Colonic mucosa (tissue), 4 donors: ENCODE measurements around the gene SCN1B. TPM values are rescaled to one million over a fixed set of nuclear protein-coding genes. Genes with fewer than 3 reads are reported as not detected.

Experiments
- DNase-seq: peaks from one replicate; pipeline ENCODE4 v3.0.0-alpha.2; 2020
- H3K27ac ChIP-seq: fragments of 200-600 bp; one replicate; pipeline ENCODE4 v1.8.0; 2021
- H3K27me3 ChIP-seq: fragments of 200-600 bp; one replicate; pipeline ENCODE4 v1.8.0; 2021
- H3K36me3 ChIP-seq: fragments of 200-600 bp; one replicate; pipeline ENCODE4 v1.8.0; 2021
- H3K4me1 ChIP-seq: fragments of 200-600 bp; one replicate; pipeline ENCODE4 v1.8.0; 2021; ENCODE audit warnings: mild to moderate bottlenecking
- H3K4me3 ChIP-seq: fragments of 200-600 bp; one replicate; pipeline ENCODE4 v1.8.0; 2021
- H3K9ac ChIP-seq, 2 donors: one replicate each; pipeline ENCODE4 v1.7.0; 2013; ENCODE audit warnings: control low read depth in 2 of 2, low read depth in 2 of 2, low read length in 2 of 2
- H3K9me3 ChIP-seq: fragments of 200-600 bp; one replicate; pipeline ENCODE4 v1.8.0; 2021
- intact Hi-C: fragments of 100-400 bp; cut with DNase I; formaldehyde crosslinking; loops from one replicate; pipeline ENCODE4 v1.14.1; 2022
- total RNA-seq, 2 donors: library from RNA; stranded (reverse); fragmentation: NEBNext Ultra II Directional in 1 of 2; extraction: Animal tissue kit (Norgen Biotek cat#: 25700) in 1 of 2; gene quantifications; one replicate each; pipeline ENCODE4 v1.2.1, GENCODE V29; 2021
- TF ChIP-seq, protein P1 (sequence below): fragments of 200-600 bp; IDR thresholded peaks from one replicate; pipeline ENCODE4 v1.8.0; 2022; ENCODE audit warnings: antibody characterized with exemption, mild to moderate bottlenecking
- donor health status: healthy.
- donor health status: DM: no; HTN: no; CAD: no.
- donor health status: DM: no; HTN: no; CAD: no.

SCN1B gene
- total RNA-seq, 2 donors from 2014 or later, result 1.8 to 2.1 TPM

- Histone ChIP-seq H3K36me3 (no peaks in the 10 kb centered on the region), H3K4me3 (no peak overlapping the region), H3K27ac (no peak overlapping the region), H3K4me1 (no peaks in the 10 kb centered on the region), H3K27me3 (no peaks in the 10 kb centered on the region), H3K9me3 (no peaks in the 10 kb centered on the region), H3K9ac (no peak overlapping the region)
- no peak for DNase-seq
- intact Hi-C loops, result no loop called here
- TF ChIP-seq, protein P1, sequence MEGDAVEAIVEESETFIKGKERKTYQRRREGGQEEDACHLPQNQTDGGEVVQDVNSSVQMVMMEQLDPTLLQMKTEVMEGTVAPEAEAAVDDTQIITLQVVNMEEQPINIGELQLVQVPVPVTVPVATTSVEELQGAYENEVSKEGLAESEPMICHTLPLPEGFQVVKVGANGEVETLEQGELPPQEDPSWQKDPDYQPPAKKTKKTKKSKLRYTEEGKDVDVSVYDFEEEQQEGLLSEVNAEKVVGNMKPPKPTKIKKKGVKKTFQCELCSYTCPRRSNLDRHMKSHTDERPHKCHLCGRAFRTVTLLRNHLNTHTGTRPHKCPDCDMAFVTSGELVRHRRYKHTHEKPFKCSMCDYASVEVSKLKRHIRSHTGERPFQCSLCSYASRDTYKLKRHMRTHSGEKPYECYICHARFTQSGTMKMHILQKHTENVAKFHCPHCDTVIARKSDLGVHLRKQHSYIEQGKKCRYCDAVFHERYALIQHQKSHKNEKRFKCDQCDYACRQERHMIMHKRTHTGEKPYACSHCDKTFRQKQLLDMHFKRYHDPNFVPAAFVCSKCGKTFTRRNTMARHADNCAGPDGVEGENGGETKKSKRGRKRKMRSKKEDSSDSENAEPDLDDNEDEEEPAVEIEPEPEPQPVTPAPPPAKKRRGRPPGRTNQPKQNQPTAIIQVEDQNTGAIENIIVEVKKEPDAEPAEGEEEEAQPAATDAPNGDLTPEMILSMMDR, result no peak
Observed at GRCh38 chr19:35056513-35057063, 26.3 kb downstream of the SCN1B start.

DNA sequence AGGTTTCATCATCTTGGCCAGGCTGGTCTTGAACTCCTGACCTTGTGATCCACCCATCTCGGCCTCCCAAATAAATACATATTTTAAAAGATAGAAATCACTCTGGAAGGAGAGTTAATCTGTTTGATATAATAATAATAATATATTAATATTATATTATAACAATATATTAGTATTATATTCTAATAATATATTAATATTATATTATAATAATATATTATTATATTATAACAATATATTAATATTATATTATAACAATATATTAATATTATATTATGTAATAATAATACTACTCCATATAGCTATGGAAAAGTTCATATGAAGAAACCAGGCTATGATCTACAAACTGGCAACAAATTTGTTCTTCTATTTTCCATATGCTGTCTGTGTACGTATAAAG lies 28.1 kb downstream of the SCN1B start:
- Histone ChIP-seq H3K9me3 (no peaks in the 10 kb centered on the region), H3K27ac (no peak overlapping the region), H3K4me1 (no peaks in the 10 kb centered on the region), H3K4me3 (no peak overlapping the region), H3K27me3 (no peaks in the 10 kb centered on the region), H3K9ac (no peak overlapping the region), H3K36me3 (no peaks in the 10 kb centered on the region)
- intact Hi-C loops, result no loop called here
- TF ChIP-seq, protein P1, result no peak
- DNase-seq, result no peak

DNA sequence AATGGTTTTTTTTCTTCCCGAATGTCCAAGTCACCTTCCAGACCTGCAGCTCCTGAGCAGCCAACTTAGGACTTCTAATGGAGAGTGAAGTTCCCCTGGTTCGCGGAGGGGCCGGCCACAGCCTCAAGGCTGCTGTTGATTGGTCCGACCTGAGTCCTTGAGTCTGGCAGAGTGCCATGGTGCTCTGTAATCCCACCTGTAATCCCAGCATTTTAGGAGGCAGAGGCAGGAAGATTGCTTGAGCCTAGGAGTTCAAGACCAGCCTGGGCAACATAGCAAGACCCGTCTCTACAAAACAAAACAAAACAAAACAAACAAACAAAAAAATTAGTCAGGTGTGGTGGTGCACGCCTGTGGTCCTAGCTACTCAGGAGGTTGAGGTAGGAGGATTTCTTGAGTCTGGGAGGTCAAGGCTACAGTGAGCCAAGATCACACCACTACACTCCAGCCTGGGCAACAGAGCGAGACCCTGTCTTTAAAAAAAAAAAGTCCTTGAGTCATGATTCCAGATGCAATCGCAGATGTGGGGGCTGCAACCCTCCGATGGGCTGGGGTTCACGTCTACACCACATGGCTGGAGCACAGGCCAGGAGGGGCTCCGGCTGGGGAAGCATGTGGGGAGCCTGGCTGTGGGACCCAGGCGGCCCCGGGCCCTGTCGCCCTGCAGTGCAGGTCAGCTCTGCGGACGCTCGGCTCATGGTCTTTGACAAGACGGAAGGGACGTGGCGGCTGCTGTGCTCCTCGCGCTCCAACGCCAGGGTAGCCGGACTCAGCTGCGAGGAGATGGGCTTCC lies 28.9 kb downstream of the SCN1B start:
- no peak overlapping the region for H3K27ac ChIP-seq
- H3K27me3 ChIP-seq, result no peaks in the 10 kb centered on the region
- no peaks in the 10 kb centered on the region for H3K4me1 ChIP-seq
- H3K9me3 ChIP-seq, result no peaks in the 10 kb centered on the region
- no peak for DNase-seq
- TF ChIP-seq, protein P1, result no peak
- H3K4me3 ChIP-seq, result no peak overlapping the region
- H3K9ac ChIP-seq, result no peak overlapping the region
- intact Hi-C loops, result no loop called here
- no peaks in the 10 kb centered on the region for H3K36me3 ChIP-seq

DNA sequence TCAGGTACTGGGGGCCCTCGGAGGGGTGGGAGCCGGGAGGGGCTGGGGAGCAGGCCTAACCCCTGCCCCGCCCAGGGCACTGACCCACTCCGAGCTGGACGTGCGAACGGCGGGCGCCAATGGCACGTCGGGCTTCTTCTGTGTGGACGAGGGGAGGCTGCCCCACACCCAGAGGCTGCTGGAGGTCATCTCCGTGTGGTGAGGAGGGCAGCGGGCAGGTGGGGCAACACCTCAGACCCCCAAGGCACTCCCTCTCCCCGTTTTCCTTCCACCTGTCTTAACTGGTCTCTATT lies 29.5 kb downstream of the SCN1B start:
- H3K27me3 ChIP-seq, result no peaks in the 10 kb centered on the region
- TF ChIP-seq, protein P1, result no peak
- no peaks in the 10 kb centered on the region for H3K4me1 ChIP-seq
- intact Hi-C loops, result loop anchor here (10.0 kb wide), 1 partner anchor 165 kb away; the partner anchor contains the start of gene FAM187B
- H3K4me3 ChIP-seq, result no peak overlapping the region
- no peak overlapping the region for H3K27ac ChIP-seq
- no peak overlapping the region for H3K9ac ChIP-seq
- no peaks in the 10 kb centered on the region for H3K9me3 ChIP-seq
- no peak for DNase-seq
- no peaks in the 10 kb centered on the region for H3K36me3 ChIP-seq

- Histone ChIP-seq H3K36me3 (no peaks in the 10 kb centered on the region), H3K9ac (no peak overlapping the region), H3K27me3 (no peaks in the 10 kb centered on the region), H3K27ac (no peak overlapping the region), H3K9me3 (no peaks in the 10 kb centered on the region), H3K4me1 (no peaks in the 10 kb centered on the region), H3K4me3 (no peak overlapping the region)
- DNase-seq, result no peak
- intact Hi-C loops, result loop anchor here (10.0 kb wide), 1 partner anchor 164 kb away; the partner anchor contains the start of gene FAM187B
- TF ChIP-seq, protein P1, result no peak
Observed at GRCh38 chr19:35060160-35060855, 30.0 kb downstream of the SCN1B start.
